Measurements from ENCODE around the gene ISM1. TPM values are rescaled to one million over a fixed set of nuclear protein-coding genes. Genes with fewer than 3 reads are reported as not detected.

Gene ISM1
- total RNA-seq, 1 experiment from 2014 or later = 0.20 TPM

DNA sequence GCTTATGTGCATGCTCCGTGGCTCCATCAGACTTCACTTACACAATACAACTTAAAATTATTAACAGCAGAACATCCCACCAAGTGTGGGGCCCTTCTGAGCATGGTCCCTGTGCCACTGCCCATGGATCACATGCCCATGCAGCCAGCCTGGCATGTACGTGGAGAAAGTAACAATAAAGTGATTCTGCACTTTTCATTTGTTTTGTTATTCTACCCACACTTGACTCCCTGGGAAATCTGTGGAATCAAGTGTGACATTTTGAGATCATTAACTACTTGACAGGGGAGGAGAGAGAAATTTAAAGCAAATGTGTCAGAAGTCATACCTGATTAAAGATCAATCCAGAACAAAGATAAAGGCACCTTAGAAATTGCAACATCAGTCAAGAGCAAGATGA, 112.0 kb downstream of the ISM1 start:
- no peaks in the 10 kb centered on the region for H3K27me3 Mint-ChIP-seq (ENCODE audit: low read depth)
- H3K4ac ChIP-seq (ENCODE audit: low read depth, low read length) = no peak overlapping the region
- no peak overlapping the region for H3K56ac ChIP-seq (ENCODE audit: insufficient read length, low read depth, low read length)
- H3K27me3 ChIP-seq (ENCODE audit: insufficient read depth, low read length) = no peaks in the 10 kb centered on the region
- H2BK20ac ChIP-seq (ENCODE audit: low read depth, low read length, poor library complexity, severe bottlenecking) = no peak overlapping the region
- H3K4me1 Mint-ChIP-seq = peaks cover 0 to 2% of the 10 kb centered on the region in 2 experiments; a peak in 1 of 4 replicates
- no peak overlapping the region for H3K4me2 ChIP-seq (ENCODE audit: insufficient read depth, insufficient read length, low read length)
- no CpG with 5 or more reads among the region's 2 CpGs for WGBS (ENCODE audit: extremely low coverage, insufficient read length, low lambda C conversion rate)
- no peaks in the 10 kb centered on the region for H3K23me2 ChIP-seq (ENCODE audit: insufficient read length, low read depth, low read length, poor library complexity, severe bottlenecking)
- no peak overlapping the region for H3K27ac ChIP-seq (ENCODE audit: insufficient read length, low read depth, low read length)
- no peak overlapping the region for H3K14ac ChIP-seq (ENCODE audit: insufficient read depth, low read length)
- no peak overlapping the region for H3K18ac ChIP-seq (ENCODE audit: insufficient read length, low read depth, low read length)
- H3T11ph ChIP-seq (ENCODE audit: low read length) = no peak overlapping the region
- no peak overlapping the region for H3K23ac ChIP-seq (ENCODE audit: insufficient read length, low read depth, low read length)
- H2BK15ac ChIP-seq (ENCODE audit: low read depth, low read length) = no peak overlapping the region
- no peaks in the 10 kb centered on the region for H4K20me1 ChIP-seq (ENCODE audit: control insufficient read depth, insufficient read depth, insufficient read length)
- no peak overlapping the region for H3K4me3 Mint-ChIP-seq
- no peak overlapping the region for H2BK5ac ChIP-seq (ENCODE audit: insufficient read length, low read length)
- no peak overlapping the region for H3K9ac ChIP-seq (ENCODE audit: extremely low read depth, insufficient read length, low read length)
- no peak overlapping the region for H2AFZ ChIP-seq (ENCODE audit: low read length)
- H3K27ac Mint-ChIP-seq = no peak overlapping the region; a peak in 1 of 7 replicates
- no peak overlapping the region for H4K8ac ChIP-seq (replicated peaks; ENCODE audit: insufficient read length, low read depth, low read length)
- no peak for DNase-seq
- H2BK12ac ChIP-seq (ENCODE audit: insufficient read length, low read depth, low read length) = no peak overlapping the region
- TF ChIP-seq, protein P1, sequence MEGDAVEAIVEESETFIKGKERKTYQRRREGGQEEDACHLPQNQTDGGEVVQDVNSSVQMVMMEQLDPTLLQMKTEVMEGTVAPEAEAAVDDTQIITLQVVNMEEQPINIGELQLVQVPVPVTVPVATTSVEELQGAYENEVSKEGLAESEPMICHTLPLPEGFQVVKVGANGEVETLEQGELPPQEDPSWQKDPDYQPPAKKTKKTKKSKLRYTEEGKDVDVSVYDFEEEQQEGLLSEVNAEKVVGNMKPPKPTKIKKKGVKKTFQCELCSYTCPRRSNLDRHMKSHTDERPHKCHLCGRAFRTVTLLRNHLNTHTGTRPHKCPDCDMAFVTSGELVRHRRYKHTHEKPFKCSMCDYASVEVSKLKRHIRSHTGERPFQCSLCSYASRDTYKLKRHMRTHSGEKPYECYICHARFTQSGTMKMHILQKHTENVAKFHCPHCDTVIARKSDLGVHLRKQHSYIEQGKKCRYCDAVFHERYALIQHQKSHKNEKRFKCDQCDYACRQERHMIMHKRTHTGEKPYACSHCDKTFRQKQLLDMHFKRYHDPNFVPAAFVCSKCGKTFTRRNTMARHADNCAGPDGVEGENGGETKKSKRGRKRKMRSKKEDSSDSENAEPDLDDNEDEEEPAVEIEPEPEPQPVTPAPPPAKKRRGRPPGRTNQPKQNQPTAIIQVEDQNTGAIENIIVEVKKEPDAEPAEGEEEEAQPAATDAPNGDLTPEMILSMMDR (conservative IDR thresholded peaks at IDR 0.05) = no peak
- H3K4me1 ChIP-seq (ENCODE audit: insufficient read depth, low read length) = no peaks in the 10 kb centered on the region
- no peak overlapping the region for H2AK5ac ChIP-seq (ENCODE audit: insufficient read length, low read length)
- no peak overlapping the region for H4K91ac ChIP-seq (ENCODE audit: insufficient read length, low read depth, low read length)
- no peaks in the 10 kb centered on the region for H3K79me1 ChIP-seq (ENCODE audit: insufficient read depth, low read depth, low read length, poor library complexity, severe bottlenecking)
- no peak overlapping the region for H2BK120ac ChIP-seq (ENCODE audit: low read depth, low read length, poor library complexity, severe bottlenecking)
- H3K36me3 Mint-ChIP-seq (ENCODE audit: insufficient read depth in 1 of 3, low read depth in 3 of 3) = peaks cover 2 to 5% (median 3%) of the 10 kb centered on the region in 3 experiments; a peak in 5 of 7 replicates
- H3K9me3 ChIP-seq (ENCODE audit: control insufficient read depth, low read depth, low read length) = no peaks in the 10 kb centered on the region
- H3K79me2 ChIP-seq (ENCODE audit: insufficient read depth, low read length) = no peaks in the 10 kb centered on the region
- H3K9me3 Mint-ChIP-seq = peaks cover 1 to 6% of the 10 kb centered on the region in 2 experiments; a peak in 2 of 5 replicates
- H4K5ac ChIP-seq (ENCODE audit: insufficient read length, low read depth, low read length) = no peak overlapping the region

All from H9 (cell line).